GM19372 (cell line): Measurements from ENCODE around the gene GPR137B.

ENCODE experiments used
- ATAC-seq: cut with Tn5 transposase; IDR thresholded peaks from one replicate; pipeline ENCODE4 v1.9.1; 2021; ENCODE audit warnings: mild to moderate bottlenecking, low read depth, moderate library complexity; ENCODE audit not compliant: unreplicated experiment

The GPR137B gene

DNA sequence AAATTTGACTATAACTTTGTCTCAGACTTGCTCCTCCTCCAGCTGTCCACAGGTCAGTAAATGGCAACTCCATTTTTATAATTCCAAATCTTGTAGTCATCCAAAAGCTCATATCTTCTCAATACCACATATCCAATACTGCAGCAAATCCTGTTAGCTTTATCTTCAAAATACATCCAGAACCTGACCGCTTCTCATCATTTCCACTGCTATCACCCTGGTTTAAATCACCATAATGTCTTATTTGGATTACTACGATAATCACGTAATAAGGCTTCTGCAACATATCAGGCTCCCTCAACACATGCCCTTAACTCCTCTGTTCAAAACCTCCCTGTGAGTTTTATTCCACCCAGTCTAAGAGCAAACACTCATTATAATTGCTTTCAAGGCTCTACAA, 104.9 kb downstream of the GPR137B start:
- no peak for ATAC-seq

DNA sequence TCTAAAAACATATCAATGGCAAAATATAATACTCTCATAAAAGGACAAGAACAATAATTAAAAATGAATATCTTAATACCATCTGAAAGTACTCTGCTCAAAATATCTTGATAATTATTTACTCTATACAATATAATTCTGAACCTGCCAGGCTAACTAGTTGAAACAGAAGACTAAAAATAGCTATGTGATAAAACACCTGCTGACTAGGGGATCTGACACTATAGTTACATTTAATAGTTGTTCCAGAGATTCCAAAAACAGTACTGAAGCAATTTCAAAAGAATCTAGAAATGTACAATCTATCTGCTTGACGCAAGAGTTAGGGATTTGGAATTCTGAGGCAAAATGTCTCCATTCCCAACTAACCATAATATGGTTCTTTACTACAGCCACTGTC, 109.2 kb downstream of the GPR137B start:
- ATAC-seq = no peak

DNA sequence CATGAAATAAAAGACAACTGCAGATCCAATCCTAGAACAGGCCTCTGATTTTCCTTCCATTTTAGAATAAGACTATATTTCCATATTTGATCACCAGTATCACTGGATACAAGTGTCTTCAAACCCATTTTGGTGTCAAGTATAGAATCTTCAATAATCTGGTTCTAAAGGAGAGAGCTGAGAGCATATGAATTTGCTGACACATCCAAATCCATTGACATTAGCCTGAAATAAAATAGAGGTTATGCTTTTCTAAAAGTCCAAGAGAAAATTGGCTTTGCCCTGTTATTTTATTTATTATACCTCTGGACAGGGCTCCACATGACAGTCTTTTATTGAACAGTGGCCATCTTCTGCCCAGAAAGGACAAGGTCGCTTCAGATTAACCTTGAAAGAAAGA, 110.8 kb downstream of the GPR137B start:
- no peak for ATAC-seq

DNA sequence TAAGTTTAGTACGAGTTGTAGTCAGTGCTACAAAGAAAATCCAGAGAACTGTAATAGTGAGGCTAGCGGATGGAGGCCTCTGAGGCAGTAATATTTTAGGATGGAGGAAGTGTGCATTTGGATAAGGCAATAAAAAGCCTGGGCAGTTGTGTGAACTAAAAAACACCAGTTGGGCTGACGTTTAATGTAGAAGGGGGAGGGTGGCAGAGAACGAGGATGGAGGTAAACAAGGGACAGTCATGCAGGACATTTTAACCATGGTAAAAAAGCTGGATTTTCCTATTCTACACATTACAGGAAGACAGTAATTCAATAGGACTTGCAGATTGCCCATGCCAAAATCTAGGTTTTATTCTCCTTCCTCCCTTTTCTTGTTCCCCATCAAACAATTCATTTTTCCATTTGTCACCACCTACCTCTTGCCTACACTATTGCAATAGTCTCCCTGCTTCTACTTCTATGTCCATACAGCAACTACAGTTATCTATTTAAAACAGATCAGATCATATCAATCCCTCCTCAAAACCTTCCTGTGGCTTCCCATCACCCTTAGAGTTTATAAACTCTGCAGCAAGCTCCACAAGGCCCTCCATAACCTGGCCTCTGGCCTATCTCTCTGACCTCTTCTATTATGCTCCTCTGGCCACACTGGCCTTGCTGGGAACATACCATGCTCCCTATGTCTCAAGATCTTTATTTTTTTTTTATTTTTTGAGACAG, 111.7 kb downstream of the GPR137B start:
- ATAC-seq = no peak

DNA sequence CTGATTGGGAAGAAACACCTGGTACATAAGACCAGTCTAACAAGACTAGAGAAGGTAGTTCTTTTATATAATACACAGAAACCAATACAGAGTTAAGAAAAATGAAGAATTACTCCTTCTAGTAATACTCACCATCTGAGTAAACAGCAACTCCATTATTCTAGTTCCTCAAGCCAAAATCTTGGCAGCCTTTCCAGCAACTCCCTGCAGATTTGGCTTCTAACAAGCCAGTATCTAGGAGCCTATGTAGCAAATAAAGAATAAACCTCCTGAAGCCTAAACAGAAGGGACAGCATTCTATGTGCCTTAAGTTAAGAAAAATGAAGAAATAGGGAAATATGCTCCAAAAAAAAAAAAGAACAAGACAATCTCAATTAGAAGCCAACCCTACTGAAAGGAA, 114.9 kb downstream of the GPR137B start:
- ATAC-seq = no peak

DNA sequence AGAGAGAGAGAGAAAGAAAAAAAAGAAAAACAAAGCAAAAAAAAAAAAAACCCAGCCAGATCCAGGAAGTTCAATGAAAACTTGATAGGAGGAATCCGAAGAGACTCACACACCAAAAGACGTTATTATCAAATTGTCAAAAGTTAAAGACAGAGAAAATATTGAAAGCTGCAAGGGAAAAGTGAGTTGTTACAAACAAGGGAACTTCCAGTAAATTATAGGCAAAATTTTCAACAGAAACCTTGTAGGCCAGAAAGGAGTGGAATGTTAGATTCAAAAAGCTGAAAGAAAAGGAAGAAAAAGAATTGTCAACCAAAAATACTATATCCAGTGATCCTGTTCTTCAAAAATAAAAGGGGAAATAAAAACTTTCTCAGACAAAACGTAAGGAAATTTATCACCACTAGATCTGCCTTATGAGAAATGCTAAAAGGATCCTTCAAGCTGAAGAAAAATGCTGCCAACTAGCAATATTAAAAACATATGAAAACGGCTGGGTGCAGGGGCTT, 115.8 kb downstream of the GPR137B start:
- ATAC-seq = no peak
